Activated T-helper 17 cell treated with anti-CD3 and anti-CD28 coated beads, Interleukin-2, amount 50 U/mL, for 72 hours (primary cell): Measurements from ENCODE around the gene MAPK7. TPM values are rescaled to one million over a fixed set of nuclear protein-coding genes. Genes with fewer than 3 reads are reported as not detected.

Experiments
- ATAC-seq: fragments of 150-1000 bp; cut with Tn5 transposase; replicated peaks from 2 replicates; pipeline ENCODE4 v1.10.0; 2021; ENCODE audit warnings: mild to moderate bottlenecking, moderate library complexity
- H3K27ac Mint-ChIP-seq: one replicate; pipeline ENCODE4 v1.8.0; 2022; ENCODE audit warnings: mixed read lengths
- H3K27me3 Mint-ChIP-seq: one replicate; pipeline ENCODE4 v1.8.0; 2022; ENCODE audit warnings: mixed read lengths
- H3K36me3 Mint-ChIP-seq: one replicate; pipeline ENCODE4 v1.8.0; 2022; ENCODE audit warnings: low read depth, mild to moderate bottlenecking, mixed read lengths
- H3K4me1 Mint-ChIP-seq: one replicate; pipeline ENCODE4 v1.8.0; 2022; ENCODE audit warnings: mixed read lengths
- H3K4me3 Mint-ChIP-seq: one replicate; pipeline ENCODE4 v1.8.0; 2022; ENCODE audit warnings: mild to moderate bottlenecking, mixed read lengths
- H3K9me3 Mint-ChIP-seq: one replicate; pipeline ENCODE4 v1.8.0; 2022; ENCODE audit warnings: mixed read lengths
- total RNA-seq, 2 donors: library from RNA; stranded (reverse); gene quantifications; one replicate each; pipeline ENCODE4 v1.2.3, GENCODE V29; 2022

MAPK7 gene
- total RNA-seq, 2 donors from 2014 or later = 22.1 to 39.3 TPM

- Mint-ChIP-seq H3K27ac (no peak overlapping the region), H3K27me3 (no peaks in the 10 kb centered on the region)
Observed at GRCh38 chr17:19386051-19386929, 8.0 kb downstream of the MAPK7 start.

GRCh38 chr17:19386974-19387920, 8.9 kb downstream of the MAPK7 start, which contains the start of gene MFAP4:
Gene MFAP4, minus strand, starts transcription at chr17:19387190. Its CDS starts 35 bp downstream, at chr17:19387155.
- no peaks in the 10 kb centered on the region for H3K4me1 Mint-ChIP-seq
- no peaks in the 10 kb centered on the region for H3K27me3 Mint-ChIP-seq
- no peak within 1 kb of the TSS for H3K4me3 Mint-ChIP-seq
- peaks cover 17% of the 10 kb centered on the region for H3K36me3 Mint-ChIP-seq
- ATAC-seq = no peak
- H3K27ac Mint-ChIP-seq = peak within 1 kb of the TSS; percentile 3
- H3K9me3 Mint-ChIP-seq = no peaks in the 10 kb centered on the region

More at GRCh38 chr17:19386051-19386929, 8.0 kb downstream of the MAPK7 start:
- no peaks in the 10 kb centered on the region for H3K9me3 Mint-ChIP-seq
- peaks cover 21% of the 10 kb centered on the region for H3K36me3 Mint-ChIP-seq
- H3K4me3 Mint-ChIP-seq = no peak overlapping the region
- ATAC-seq = peak; percentile 71
- no peaks in the 10 kb centered on the region for H3K4me1 Mint-ChIP-seq

- no peaks in the 10 kb centered on the region for H3K4me1 Mint-ChIP-seq
- peak overlapping the region; percentile 3 for H3K27ac Mint-ChIP-seq
- H3K27me3 Mint-ChIP-seq = no peaks in the 10 kb centered on the region
- H3K4me3 Mint-ChIP-seq = no peak overlapping the region
- no peak for ATAC-seq
- H3K36me3 Mint-ChIP-seq = peaks cover 15% of the 10 kb centered on the region
- H3K9me3 Mint-ChIP-seq = no peaks in the 10 kb centered on the region
Observed at GRCh38 chr17:19387921-19388521, 9.7 kb downstream of the MAPK7 start.

GRCh38 chr17:19388791-19389785, 10.8 kb downstream of the MAPK7 start:
- no peaks in the 10 kb centered on the region for H3K4me1 Mint-ChIP-seq
- no peak for ATAC-seq
- H3K27me3 Mint-ChIP-seq = no peaks in the 10 kb centered on the region
- peaks cover 6% of the 10 kb centered on the region for H3K36me3 Mint-ChIP-seq
- no peak overlapping the region for H3K27ac Mint-ChIP-seq
- no peak overlapping the region for H3K4me3 Mint-ChIP-seq
- no peaks in the 10 kb centered on the region for H3K9me3 Mint-ChIP-seq

GRCh38 chr17:19390951-19391350, 12.7 kb downstream of the MAPK7 start:
- Mint-ChIP-seq H3K36me3 (no peaks in the 10 kb centered on the region), H3K4me3 (no peak overlapping the region), H3K9me3 (no peaks in the 10 kb centered on the region), H3K27me3 (no peaks in the 10 kb centered on the region), H3K4me1 (no peaks in the 10 kb centered on the region), H3K27ac (no peak overlapping the region)
- no peak for ATAC-seq

GRCh38 chr17:19391432-19391831, 13.1 kb downstream of the MAPK7 start:
- H3K36me3 Mint-ChIP-seq = no peaks in the 10 kb centered on the region
- H3K27me3 Mint-ChIP-seq = no peaks in the 10 kb centered on the region
- H3K4me3 Mint-ChIP-seq = no peak overlapping the region
- no peak for ATAC-seq
- no peaks in the 10 kb centered on the region for H3K4me1 Mint-ChIP-seq
- no peak overlapping the region for H3K27ac Mint-ChIP-seq
- no peaks in the 10 kb centered on the region for H3K9me3 Mint-ChIP-seq

GRCh38 chr17:19392303-19392702, 14.0 kb downstream of the MAPK7 start:
- no peak overlapping the region for H3K27ac Mint-ChIP-seq
- no peak overlapping the region for H3K4me3 Mint-ChIP-seq
- no peaks in the 10 kb centered on the region for H3K4me1 Mint-ChIP-seq
- H3K27me3 Mint-ChIP-seq = no peaks in the 10 kb centered on the region
- no peak for ATAC-seq
- no peaks in the 10 kb centered on the region for H3K36me3 Mint-ChIP-seq
- no peaks in the 10 kb centered on the region for H3K9me3 Mint-ChIP-seq

GRCh38 chr17:19397556-19398041, 19.3 kb downstream of the MAPK7 start:
- H3K9me3 Mint-ChIP-seq = no peaks in the 10 kb centered on the region
- no peak overlapping the region for H3K4me3 Mint-ChIP-seq
- H3K27ac Mint-ChIP-seq = no peak overlapping the region
- H3K4me1 Mint-ChIP-seq = no peaks in the 10 kb centered on the region
- H3K36me3 Mint-ChIP-seq = no peaks in the 10 kb centered on the region
- no peak for ATAC-seq
- no peaks in the 10 kb centered on the region for H3K27me3 Mint-ChIP-seq

- no peaks in the 10 kb centered on the region for H3K27me3 Mint-ChIP-seq
- no peak for ATAC-seq
- H3K36me3 Mint-ChIP-seq = no peaks in the 10 kb centered on the region
- H3K9me3 Mint-ChIP-seq = no peaks in the 10 kb centered on the region
- H3K4me3 Mint-ChIP-seq = no peak overlapping the region
- no peaks in the 10 kb centered on the region for H3K4me1 Mint-ChIP-seq
- no peak overlapping the region for H3K27ac Mint-ChIP-seq
Observed at GRCh38 chr17:19398301-19399181, 20.2 kb downstream of the MAPK7 start.

- Mint-ChIP-seq H3K4me1 (no peaks in the 10 kb centered on the region), H3K9me3 (no peaks in the 10 kb centered on the region), H3K27ac (no peak overlapping the region), H3K27me3 (no peaks in the 10 kb centered on the region), H3K36me3 (no peaks in the 10 kb centered on the region), H3K4me3 (no peak overlapping the region)
- ATAC-seq = no peak
Observed at GRCh38 chr17:19399750-19400450, 21.6 kb downstream of the MAPK7 start.

- Mint-ChIP-seq H3K4me3 (no peak overlapping the region), H3K27me3 (no peaks in the 10 kb centered on the region), H3K27ac (no peak overlapping the region), H3K36me3 (no peaks in the 10 kb centered on the region), H3K4me1 (no peaks in the 10 kb centered on the region), H3K9me3 (no peaks in the 10 kb centered on the region)
- ATAC-seq = no peak
Observed at GRCh38 chr17:19401321-19402010, 23.2 kb downstream of the MAPK7 start.

GRCh38 chr17:19402171-19402570, 23.9 kb downstream of the MAPK7 start:
- no peak overlapping the region for H3K4me3 Mint-ChIP-seq
- no peak for ATAC-seq
- H3K27ac Mint-ChIP-seq = no peak overlapping the region
- no peaks in the 10 kb centered on the region for H3K9me3 Mint-ChIP-seq
- no peaks in the 10 kb centered on the region for H3K4me1 Mint-ChIP-seq
- no peaks in the 10 kb centered on the region for H3K27me3 Mint-ChIP-seq
- H3K36me3 Mint-ChIP-seq = no peaks in the 10 kb centered on the region
